ENCODE results near the gene HGF. TPM values are rescaled to one million over a fixed set of nuclear protein-coding genes. Genes with fewer than 3 reads are reported as not detected.
A peak's percentile ranks its signal among the peaks of the same experiment; 100 is the strongest.

HGF gene
- total RNA-seq, 4 donors from 2014 or later = 4.8 to 16.6 (median 9.7) TPM

DNA sequence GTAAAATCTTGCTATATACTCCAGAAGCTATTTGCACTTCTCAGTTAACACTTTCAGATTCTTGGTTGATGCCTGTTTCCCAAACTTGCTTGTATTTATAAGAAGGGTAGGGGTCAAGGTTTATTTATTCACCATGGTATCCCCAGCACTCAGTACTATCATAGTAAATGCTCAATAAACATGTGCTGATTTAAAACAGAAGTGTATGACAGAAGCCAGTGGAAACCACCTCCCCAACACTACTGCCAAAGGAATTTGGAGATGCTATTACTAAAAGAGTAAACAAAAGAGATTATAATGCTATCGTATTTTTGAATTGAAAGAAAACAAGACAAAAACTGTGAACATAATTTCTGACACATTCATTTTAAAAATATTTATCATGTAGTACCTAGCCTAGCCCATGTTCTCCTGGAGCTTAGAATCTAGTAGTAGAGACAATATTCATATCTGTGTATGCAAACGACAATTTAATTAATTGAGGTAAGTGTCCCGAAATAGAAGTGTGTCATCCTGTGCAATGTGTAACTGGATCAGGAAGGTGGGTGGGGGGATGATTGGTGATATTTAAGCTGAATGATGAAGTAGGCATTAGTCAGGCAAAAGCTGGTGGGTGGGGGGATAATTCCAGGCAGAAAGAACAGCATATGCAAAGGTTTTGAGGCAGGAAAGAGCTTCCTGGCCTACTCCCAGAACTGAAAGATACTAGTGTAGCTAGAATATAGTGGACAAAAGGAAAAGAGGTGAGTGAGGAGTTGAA lies 77.5 kb downstream of the HGF start:
- TF ChIP-seq, protein P1, sequence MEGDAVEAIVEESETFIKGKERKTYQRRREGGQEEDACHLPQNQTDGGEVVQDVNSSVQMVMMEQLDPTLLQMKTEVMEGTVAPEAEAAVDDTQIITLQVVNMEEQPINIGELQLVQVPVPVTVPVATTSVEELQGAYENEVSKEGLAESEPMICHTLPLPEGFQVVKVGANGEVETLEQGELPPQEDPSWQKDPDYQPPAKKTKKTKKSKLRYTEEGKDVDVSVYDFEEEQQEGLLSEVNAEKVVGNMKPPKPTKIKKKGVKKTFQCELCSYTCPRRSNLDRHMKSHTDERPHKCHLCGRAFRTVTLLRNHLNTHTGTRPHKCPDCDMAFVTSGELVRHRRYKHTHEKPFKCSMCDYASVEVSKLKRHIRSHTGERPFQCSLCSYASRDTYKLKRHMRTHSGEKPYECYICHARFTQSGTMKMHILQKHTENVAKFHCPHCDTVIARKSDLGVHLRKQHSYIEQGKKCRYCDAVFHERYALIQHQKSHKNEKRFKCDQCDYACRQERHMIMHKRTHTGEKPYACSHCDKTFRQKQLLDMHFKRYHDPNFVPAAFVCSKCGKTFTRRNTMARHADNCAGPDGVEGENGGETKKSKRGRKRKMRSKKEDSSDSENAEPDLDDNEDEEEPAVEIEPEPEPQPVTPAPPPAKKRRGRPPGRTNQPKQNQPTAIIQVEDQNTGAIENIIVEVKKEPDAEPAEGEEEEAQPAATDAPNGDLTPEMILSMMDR (IDR thresholded peaks at IDR 0.05) = no peak
- DNase-seq (ENCODE audit: low spot score) = no peak
- no peak for ATAC-seq (ENCODE audit: low FRiP score)

DNA sequence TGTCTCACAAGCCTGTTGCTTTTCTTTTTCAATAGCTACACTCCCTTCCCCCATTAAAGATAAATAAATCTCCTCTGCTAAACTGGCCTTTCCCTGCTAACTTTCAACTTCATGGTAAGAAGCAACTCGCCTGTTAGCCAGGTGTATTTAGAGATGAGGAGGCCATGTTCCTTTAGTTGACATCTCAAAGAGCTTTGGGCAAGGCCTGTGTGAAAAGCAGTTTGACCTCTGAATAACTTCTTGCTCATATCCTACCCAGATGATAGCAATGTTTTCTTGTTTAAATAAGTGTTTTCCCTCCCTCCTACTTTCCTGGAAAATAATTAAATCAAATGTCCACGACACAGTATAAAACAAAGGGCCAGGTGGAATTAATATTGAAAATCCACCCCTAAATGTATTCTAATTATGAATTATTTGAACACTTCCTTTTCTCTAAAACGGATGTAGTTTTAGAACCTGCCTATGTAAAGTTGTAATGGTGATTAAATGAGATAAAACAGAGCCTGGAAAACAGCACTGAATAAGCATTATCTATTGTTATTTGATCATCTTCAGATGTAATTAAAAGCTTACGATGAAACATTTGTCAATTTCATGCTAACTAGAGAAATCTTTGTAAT lies 78.5 kb downstream of the HGF start:
- DNase-seq (ENCODE audit: low spot score) = no peak
- TF ChIP-seq, protein P1 (IDR thresholded peaks at IDR 0.05) = no peak
- no peak for ATAC-seq (ENCODE audit: low FRiP score)

DNA sequence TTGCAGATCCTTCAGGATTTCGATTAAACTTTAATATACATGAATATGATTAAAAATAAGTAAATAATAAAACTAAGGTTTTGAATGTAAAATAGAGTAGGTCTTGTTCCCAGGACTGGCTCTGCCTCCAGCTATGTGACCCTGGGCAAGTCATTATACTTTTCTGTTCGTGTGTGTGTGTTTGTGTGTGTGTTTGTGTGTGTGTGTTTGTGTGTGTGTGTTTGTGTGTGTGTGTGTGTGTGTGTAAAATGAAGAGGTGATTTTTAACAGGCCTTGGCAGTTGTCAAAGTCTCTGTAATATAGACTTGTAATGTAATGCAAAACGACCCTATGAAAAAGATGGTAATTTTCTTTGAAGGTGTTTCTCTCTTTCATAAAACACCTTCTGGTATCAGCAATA lies 79.2 kb downstream of the HGF start:
- TF ChIP-seq, protein P1 (IDR thresholded peaks at IDR 0.05) = no peak
- DNase-seq (ENCODE audit: low spot score) (no peak), ATAC-seq (ENCODE audit: low FRiP score) (no peak)

DNA sequence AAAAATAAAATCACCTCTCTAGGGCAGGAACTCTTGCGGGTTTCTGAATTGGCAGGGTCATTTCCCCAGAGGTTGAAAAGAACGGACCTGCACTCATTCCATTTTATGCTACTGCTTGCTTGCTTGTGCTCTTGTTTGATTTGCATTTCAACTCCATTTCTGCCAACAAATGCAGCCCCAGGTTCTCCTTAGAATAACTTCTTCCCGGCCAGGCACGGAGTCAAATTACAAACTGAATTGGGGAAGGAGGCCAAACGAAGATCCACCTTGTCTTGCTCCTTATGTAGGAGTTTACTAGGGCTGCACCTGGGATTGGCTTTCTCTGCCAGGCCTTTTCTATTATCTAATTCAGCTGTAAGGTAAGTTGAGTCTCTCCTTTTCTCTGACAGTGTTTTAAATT lies 79.6 kb downstream of the HGF start:
- peak; percentile 51 for ATAC-seq (ENCODE audit: low FRiP score)
- TF ChIP-seq, protein P1 (IDR thresholded peaks at IDR 0.05) = no peak
- no peak for DNase-seq (ENCODE audit: low spot score)

DNA sequence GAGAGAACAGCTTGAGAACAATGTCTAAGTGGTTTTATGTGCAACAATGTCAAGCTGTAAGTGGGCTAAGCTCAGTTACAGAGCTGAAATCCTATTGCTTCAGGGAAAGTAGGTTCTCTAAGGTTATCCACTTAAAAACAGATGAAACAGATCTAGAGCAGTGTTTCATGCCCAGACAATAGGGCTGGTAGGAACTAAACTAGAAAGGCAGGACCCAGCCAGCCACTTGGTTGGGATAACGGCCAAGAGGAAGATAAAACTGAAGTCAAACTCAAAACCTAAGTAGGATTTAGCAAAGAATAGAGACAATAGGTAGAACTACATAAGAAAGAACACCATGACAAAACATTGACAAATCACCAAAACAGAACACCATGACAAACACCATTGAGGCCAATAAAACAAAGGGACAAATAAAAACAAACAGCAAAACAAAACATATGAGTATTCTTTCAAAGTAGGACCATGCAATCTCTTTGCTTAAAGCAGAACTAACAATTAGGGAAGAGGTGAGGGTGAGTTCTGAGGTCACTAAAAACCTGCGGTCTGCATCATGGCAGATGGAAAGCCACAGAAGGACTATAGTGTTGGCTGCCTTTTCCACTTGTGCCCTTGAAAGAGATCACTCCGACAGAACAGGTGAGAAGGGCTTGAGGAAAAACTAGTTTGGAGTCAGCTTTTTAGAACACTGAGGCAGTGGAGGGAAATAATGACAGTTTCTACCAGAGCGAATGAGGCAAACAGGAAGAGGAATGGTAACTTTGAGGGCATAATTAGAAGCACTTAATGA lies 81.0 kb downstream of the HGF start:
- TF ChIP-seq, protein P1 (IDR thresholded peaks at IDR 0.05) = no peak
- DNase-seq (ENCODE audit: low spot score) (no peak), ATAC-seq (ENCODE audit: low FRiP score) (no peak)

DNA sequence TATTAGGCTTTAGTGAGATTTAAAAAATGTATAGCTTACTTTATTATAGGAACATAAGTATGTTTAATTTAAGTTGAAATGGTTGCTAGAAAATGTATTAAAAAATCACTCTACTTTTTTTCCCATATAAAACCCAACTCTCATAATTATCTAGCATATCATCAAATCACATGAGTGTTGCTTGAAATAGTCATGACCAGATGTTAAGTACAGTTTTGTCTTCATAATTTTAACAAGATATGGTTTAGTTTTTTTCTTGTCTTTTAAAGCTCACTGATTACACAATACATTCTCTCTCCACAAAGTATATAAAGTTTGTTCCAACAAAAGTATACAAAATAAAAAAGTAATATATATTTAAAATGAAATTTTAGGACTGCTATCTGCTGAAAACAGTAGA lies 82.8 kb downstream of the HGF start:
- DNase-seq (ENCODE audit: low spot score) (no peak), ATAC-seq (ENCODE audit: low FRiP score) (no peak)
- TF ChIP-seq, protein P1 (IDR thresholded peaks at IDR 0.05) = no peak
